T-helper 1 cell (primary cell): ENCODE data around the gene BCAP29.
"Not testable (repeated sequence)": the region's sequence is repeated elsewhere in the genome, so short reads cannot be mapped to it uniquely, and the experiment has no call there.

ENCODE experiments used
- DNase-seq, 5 donors: peaks; one replicate each; pipeline ENCODE4 v3.0.0-alpha.2; 2012 to 2020

The BCAP29 gene

DNA sequence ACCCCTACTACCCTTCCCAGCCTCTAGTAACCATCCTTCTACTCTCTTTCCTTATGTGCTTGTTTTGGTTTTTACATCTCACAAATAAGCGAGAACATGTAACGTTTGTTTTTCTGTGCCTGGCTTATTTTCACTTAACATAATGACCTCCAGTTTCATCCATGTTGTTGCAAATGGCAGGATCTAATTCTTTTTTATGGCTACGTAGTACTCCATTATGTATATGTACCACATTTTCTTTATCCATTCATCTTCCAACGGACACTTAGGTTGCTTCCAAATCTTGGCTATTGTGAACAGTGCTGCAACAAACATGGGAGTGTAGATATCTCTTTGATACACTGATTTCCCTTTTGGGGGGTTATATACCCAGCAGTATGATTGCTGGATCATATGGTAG, 47.0 kb downstream of the BCAP29 start:
- DNase-seq = no peak

DNA sequence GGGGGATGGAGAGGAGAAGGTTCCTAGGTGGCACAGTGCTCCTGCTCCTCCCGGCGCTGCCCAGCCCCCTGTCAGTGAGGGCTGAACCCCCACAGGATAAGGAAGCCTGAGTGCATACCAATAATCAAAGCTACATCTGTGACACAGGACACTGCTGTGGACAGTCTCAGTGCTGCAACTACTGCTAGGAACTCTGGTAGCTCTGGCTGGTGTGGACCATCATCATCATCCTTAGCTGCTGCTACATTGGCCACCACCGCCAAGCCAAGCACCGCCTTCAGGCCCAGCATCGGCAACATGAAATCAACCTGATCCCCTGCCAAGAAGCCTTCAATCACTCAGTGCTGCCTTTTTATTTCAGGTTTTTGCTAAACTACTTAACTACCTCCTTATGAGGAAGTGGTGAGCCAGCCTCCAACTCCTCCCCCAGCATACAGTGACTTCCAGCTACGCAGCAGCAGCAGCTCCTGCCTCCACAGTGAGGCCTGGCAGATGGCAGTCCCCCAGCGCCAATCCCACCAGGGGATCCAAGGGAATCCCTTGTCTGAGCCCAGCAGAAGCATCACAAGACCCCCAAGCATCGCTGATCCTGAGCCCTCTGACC, 48.5 kb downstream of the BCAP29 start:
- no peak for DNase-seq

DNA sequence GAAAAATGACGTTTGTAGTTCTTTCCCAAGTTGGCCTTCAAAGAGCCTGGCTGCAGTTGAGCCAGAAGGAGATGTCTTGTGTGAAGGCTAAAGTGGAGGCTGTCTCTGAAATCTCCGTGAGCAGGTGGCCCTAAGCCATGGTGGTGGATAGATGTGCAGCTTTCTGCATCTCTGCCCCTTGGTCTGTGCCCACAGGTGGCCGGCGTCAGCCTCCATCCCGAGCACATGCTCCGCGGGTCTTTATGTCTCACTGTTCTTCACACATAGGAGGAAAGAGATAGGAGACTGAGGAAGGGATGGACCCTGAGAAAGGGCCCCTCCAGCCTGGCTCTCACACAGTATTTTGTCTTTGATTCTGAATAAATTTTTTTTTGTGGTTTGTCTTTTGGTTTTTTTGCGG, 50.3 kb downstream of the BCAP29 start:
- DNase-seq = no peak

DNA sequence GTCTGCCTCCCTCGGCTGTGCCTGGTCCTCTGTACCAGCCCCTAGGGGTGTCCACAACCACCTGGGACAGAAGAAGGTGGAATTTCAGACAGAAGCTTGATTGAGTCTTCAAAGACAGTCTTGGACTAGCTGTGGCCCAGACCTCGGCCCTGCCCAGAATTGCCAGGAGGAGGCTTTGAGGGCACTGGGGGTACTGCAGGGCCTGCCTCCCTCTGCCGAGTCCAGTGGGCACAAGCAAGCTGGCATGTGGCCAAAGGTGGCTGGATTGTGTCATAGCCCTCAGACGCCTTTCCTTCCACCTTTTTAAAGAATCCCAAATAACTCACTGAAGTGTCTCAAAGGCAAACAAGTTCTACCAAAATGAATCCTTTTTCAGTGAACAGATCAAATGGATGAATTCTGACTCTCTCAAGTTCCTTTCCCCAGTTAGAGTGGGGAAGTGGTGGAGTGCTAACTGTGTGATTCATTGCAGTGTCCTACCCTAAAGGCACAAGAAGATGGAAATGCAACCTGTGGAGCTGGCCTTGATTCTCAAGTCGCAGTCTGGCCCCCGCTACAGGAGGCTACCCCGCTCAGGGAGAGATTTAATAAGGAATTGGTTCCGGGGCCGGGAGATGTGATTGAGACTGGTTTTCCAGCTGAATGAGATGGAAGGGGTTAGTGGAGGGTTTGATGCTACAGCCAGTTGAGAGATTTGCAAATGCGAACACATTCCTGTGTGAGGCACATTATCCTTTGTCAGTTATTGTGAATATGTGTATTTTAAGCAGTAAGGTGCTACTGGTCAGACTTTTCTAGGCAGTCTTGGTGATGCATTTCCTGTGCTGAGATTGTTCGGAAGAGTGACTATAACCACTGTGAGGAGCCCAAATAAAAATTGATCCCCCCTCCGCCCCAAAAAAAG, 51.8 kb downstream of the BCAP29 start:
- DNase-seq = no peak

DNA sequence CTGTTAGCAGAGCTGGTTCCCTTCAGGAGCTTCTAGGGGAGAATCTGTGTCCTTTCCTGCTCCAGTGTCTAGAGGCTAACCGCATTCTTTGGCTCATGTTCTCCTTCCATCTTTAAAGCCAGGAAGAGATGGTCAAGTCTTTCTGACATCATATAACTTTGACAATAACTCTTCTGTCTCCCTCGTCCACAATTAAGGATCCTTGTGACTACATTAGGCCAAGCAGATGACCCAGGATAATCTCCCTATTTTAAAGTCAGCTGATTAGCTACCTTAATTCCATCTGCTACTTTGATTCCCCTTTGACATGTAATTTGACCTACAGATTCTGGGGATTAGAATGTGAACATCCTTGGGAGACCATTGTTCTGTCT, 52.4 kb downstream of the BCAP29 start:
- no peak for DNase-seq

DNA sequence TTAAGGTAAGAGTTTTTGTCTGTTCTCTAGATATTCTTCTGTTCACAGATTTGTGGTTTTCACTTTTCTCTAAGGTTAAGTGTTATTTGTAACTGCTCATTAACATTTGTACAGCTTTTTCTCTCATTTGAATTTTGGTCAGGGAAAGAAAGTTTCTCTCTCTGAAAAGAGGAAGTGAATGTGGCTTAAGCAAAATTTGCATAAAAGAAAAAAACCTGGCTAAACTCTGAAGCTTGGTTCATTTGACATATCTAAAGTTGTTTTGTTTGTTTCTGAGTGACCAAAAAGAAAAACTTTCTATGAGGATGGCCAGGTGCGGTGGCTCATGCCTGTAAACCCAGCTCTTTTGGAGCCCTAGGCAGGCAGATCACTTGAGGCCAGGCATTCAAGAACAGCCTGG, 58.5 kb downstream of the BCAP29 start:
- DNase-seq = no peak

DNA sequence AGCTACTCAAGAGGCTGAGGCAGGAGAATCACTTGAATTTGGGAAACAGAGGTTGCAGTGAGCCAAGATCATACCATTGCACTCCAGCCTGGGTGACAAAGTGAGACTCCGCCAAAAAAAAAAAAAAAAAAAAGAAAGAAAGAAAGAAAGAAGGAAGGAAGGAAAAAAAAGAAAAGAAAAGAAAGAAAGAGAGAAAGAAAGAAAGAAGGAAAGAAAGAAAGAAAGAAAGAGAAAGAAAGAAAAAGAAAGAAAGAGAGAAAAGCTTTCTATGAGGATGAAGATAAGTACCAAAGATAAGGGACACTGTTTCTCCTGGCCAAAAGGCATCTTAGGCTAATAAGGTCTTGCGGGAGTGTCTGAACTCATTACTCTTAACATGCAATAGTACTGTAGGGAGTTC, 59.0 kb downstream of the BCAP29 start:
- not testable (repeated sequence) for DNase-seq

DNA sequence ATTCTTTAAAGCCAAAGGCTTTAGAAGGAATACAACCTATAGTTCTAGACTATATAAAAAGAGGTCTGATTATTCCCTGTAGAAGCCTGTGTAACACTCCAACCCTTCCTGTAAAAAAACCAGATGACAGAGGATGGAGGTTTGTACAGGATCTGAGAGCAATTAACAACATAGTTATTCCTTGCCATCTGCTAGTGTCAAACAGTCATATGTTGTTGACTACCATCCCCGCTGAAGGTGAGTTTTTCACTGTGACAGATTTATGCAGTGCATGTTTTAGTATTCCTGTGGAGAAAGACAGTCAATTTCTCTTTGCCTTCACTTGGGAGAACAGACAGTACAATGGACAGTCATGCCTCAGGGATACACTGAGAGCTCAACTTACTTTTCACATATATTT, 61.6 kb downstream of the BCAP29 start:
- DNase-seq = no peak

DNA sequence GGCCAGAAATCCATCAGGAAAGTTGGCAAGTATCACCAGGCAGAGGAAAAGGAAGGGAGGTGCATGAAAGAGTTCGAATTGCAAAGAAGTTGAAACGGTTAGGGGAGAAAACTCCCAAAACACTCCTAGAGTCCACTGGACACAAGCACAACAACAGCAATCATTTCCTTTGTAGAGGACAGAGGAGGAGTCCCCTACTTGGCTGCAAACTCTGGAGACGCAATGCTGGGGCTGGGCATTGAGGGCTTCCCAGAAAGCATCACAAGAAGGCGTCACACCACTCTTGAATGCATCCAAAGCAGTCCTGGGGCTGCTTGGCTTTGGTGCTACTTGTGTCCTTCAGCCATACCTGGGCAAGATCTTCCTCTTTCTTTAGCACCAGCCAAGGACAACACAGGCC, 62.5 kb downstream of the BCAP29 start:
- DNase-seq = no peak

DNA sequence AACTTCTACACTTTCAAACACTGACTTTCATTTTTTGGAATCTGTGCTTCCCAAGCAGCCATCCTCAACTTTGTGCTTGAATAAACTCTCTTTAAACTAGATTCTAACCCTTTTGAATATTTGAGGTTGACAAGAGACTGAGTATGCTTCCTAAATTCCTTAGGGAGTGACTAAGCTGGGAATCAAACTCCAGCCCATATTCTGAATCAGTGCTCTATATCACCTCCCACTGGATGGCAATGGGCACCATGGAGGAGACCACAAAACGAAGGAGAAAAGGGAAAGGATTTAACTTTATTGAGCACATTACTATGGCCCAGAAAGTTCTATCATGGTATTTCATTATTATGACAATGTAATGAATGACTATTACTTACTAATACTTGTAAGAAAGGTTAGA, 63.4 kb downstream of the BCAP29 start:
- DNase-seq = no peak

DNA sequence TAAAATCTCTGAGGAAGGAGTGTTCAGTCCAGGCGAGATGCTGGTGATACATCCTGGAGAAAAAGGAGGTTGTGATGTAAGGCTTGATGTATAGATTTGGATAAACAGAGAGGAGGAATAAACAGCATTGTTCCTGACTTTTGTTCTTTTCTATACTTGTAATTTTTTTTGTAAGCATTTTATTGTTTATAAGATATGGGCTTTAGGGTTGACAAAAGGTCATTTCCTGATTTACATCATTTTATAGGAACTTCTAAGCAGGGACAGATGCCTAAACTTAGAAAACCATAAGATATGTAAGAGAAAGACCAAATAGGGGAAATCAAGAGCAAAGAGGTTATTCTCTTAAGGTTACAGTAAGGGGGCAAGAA, 63.9 kb downstream of the BCAP29 start:
- no peak for DNase-seq

DNA sequence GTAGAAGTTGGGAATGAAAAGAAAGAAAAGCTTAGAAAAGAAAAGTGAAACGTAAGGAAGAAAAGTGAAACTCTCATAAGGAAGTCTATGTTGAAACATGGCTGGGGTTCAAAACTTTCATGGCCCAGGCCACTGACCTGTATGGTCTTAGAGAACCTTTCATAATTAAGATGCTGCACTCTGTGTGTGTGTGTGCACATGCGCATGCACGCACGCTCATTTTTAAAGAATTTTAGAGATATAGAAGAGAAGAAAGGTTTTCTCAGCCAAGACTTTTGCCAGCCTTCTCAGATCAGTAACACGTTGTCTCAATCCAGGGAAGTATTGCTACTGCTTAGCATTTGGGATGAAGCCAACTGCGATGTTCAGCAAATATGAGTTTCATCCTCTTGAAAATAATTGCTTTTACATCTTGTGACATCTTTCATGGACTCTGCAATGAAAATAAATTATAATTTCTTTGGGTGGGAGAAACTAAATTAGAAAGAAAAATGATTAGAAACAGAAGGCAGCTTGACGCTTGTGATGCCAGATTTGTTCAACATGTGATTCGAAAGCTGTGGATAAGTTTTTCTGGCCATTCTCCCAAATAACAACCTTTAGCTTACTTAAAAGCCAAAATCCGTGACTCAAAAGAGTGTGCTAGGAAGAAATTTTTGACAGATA, 64.4 kb downstream of the BCAP29 start:
- DNase-seq = no peak

DNA sequence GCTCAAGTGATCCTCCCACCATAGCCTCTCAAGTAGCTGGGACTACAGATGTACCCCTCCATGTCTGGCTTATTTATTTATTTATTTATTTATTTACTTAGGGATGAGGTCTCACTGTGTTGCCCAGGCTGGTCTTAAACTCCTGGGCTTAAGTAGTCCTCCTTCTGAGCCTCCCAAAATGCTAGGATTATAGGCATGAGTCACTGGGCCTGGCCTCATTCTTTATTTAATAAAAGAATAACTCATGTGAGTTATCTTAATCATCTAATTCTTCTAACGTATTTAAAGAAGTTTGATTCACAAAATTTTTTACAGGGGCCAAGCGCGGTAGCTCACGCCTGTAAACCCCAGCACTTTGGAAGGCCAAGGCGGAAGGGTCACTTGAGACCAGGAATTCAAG, 72.6 kb downstream of the BCAP29 start:
- DNase-seq = no peak

DNA sequence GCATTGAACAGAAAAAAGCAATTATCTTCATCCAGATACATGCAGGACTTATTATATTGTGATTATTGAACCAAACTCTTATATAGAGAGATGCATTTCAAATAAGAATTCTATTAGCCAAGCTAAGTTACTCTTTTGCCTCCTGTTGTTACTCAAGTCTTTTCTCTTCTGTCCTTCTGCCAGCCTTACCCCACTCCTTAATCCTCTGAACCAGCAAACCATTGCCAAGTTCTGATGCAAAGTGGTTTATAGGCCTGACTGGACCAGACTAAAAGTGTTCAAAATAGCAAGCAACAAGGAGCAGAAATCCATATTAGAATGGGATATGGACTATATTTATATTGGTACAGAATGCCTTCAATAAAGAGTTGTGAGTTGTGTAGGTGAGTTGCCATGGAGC, 78.4 kb downstream of the BCAP29 start:
- DNase-seq = no peak

DNA sequence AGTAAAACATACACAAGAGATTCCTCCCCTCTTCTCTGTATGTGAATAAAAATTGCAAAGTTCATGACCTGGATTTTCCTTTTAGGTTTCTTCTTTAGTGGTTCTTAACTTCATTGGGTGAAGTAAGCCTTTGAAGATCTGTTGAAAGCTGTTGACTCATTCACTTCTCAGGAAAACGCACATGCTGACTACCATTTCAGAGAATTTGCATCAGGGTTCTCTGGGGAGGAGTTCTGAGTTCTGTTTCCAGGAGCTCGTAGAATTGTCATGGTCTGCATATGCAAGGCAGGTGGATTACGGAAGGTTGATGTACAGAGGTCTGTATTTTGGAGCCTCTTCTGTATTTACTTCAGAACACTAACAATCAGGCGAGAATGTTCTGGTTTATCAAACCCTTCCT, 79.6 kb downstream of the BCAP29 start:
- peak in 1 of 5 donors; percentile 91 for DNase-seq

DNA sequence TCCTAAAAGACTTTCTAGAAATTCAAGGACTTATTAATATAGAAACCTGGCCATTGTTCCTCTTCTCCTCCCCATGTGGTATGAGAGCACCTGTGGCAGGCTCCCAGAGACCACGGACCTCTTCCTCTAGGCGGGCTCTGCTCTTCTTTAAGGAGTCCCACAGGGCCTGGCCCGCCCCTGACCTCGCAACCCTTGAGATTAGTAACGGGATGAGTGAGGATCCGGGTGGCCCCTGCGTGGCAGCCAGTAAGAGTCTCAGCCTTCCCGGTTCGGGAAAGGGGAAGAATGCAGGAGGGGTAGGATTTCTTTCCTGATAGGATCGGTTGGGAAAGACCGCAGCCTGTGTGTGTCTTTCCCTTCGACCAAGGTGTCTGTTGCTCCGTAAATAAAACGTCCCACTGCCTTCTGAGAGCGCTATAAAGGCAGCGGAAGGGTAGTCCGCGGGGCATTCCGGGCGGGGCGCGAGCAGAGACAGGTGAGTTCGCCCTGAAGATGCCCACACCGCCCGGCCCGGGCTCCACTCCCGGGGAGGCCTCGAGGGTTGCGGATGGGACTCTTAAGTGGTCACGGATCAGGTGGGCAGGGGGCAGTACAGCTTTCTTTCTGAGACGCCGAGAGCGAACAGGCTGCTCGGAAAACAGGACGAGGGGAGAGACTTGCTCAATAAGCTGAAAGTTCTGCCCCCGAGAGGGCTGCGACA, 80.5 kb downstream of the BCAP29 start, which contains the start of gene SLC26A4:
TSS of gene SLC26A4 (plus strand) at position 448 of the 700 bp plus-strand sequence. CDS start 814 bp downstream, outside the sequence.
- DNase-seq = peak in 1 of 5 donors; percentile 62

DNA sequence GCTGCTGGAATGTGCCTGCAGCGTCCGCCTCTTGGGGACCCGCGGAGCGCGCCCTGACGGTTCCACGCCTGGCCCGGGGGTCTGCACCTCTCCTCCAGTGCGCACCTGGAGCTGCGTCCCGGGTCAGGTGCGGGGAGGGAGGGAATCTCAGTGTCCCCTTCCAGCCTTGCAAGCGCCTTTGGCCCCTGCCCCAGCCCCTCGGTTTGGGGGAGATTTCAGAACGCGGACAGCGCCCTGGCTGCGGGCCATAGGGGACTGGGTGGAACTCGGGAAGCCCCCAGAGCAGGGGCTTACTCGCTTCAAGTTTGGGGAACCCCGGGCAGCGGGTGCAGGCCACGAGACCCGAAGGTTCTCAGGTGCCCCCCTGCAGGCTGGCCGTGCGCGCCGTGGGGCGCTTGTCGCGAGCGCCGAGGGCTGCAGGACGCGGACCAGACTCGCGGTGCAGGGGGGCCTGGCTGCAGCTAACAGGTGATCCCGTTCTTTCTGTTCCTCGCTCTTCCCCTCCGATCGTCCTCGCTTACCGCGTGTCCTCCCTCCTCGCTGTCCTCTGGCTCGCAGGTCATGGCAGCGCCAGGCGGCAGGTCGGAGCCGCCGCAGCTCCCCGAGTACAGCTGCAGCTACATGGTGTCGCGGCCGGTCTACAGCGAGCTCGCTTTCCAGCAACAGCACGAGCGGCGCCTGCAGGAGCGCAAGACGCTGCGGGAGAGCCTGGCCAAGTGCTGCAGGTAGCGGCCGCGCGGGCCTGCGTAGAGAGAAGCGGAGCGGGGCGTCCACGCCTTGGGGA, 81.2 kb downstream of the BCAP29 start:
- peak in 4 of 5 donors; percentile 6 to 77 (median 14) for DNase-seq

DNA sequence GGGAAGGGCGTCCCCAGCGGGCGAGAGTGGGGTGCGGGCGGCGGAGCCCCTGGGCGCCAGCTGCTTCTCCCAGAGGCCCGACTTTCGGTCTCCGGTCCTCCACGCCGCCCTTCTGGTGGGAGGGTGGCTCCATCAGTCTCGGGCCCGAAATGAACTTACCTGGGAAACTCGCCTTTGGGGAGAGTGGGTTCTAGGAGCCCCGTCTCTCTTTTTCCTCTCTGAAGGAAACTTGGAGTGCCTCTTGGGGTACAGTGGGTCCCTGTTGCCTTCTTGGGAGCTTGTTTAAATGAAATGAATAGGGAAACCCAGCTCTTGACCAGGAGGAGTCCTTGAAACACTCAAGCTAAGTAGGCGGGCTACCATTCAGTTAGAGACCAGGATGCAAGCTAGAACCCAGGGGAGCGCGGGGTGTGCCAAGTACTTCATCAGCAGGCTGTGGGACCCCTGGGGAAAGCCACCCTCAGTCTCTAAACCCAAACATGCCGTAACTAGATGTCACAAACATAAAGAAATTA, 81.9 kb downstream of the BCAP29 start:
- no peak for DNase-seq

DNA sequence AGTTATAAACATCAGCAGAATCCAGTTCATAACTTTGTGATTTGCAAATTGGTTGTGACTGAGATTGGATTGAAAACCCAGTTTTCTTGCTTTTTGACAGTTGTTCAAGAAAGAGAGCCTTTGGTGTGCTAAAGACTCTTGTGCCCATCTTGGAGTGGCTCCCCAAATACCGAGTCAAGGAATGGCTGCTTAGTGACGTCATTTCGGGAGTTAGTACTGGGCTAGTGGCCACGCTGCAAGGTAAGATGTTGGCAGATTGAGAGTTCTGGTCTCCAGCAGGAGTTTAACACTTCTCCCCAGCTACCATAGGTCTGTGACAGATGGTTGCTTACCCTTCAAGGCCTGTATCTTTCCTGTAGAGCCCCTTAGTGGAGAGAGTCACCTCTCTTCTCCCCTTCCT, 83.2 kb downstream of the BCAP29 start:
- DNase-seq = no peak

DNA sequence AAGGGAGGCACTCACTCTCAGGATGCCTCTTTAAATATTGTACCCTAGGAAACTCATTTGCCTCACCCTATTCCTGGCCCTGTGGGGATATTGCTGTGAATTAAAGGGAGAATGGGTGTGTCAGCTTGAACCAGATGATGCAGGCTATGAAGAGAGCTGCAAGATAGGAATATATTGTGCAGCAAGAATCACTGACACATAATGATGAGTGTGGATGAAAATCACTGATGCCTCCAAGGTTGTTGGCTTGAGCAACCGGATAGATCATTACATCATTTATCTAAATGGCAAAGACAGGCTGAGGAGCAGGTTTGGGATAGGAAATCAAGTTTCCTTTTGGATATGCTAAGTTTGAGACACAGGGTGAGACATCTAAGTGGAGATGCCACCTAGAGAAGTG, 86.7 kb downstream of the BCAP29 start:
- no peak for DNase-seq

DNA sequence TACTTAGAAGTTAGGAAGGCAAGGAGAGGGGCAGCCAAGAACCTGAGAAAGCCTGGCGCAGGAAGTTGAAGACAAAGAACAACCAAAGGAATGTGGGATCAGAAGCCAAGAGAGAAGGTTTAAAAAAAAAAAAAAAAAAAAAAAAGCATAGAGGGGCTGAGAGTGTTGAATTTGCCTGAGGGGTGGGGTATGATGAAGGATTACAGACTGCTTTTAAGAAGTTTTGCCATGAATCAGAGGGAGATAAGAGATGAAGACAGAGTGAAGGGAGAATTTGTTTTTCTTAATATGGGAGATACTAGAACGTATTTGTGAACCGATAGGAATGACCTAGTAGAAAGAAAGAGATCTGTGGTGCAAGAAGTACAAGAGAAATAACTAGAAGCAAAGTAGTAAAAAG, 87.3 kb downstream of the BCAP29 start:
- no peak for DNase-seq

DNA sequence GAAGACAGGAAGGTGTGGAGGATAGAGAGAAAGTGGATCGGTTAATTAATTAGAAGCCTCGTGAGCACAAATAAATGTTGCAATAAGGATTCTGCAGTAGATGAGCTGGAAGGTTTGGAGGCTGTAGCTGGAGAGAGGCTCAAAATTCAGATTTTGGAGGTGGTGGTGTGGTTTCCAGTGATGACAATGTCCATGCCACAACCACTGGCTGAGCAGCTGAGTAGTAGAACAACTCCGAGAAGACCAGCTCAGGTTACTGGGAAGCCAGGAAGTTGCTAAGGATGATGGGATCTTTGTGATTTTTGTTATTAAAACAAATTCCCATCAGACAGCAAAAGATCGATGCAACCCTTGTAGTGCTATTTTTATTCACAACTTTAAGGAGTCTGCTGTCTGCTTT, 88.2 kb downstream of the BCAP29 start:
- peak in 1 of 5 donors; percentile 33 for DNase-seq
